ENCODE results near the gene FBXO38. TPM values are rescaled to one million over a fixed set of nuclear protein-coding genes. Genes with fewer than 3 reads are reported as not detected.

Gene FBXO38
- total and polyA plus RNA-seq, 2 of the 4 experiments (the other 2 are of a cell fraction) = 14.9 to 70.1 TPM

- no peak overlapping the region for H2BK15ac ChIP-seq (ENCODE audit: low read depth, low read length)
- POLR2A ChIA-PET (ENCODE audit: unreplicated experiment) = no interaction called here
- no peak overlapping the region for H2BK5ac ChIP-seq (ENCODE audit: low read depth, low read length, poor library complexity, severe bottlenecking)
- H3K4ac ChIP-seq (ENCODE audit: low read depth, low read length) = no peak overlapping the region
- TF ChIP-seq RAD21 (IDR thresholded peaks at IDR 0.05; ENCODE audit: low read length) (no peak), RCOR1 (IDR thresholded peaks at IDR 0.05; ENCODE audit: insufficient replicate concordance, low read length) (no peak), CEBPB (IDR thresholded peaks at IDR 0.05; ENCODE audit: low read depth, low read length) (no peak), MAZ (IDR thresholded peaks at IDR 0.05; ENCODE audit: borderline replicate concordance, low read depth, low read length) (no peak), POLR2A (IDR thresholded peaks at IDR 0.05; ENCODE audit: low read depth, low read length) (no peak), ELK1 (IDR thresholded peaks at IDR 0.05; ENCODE audit: borderline replicate concordance, low read depth, low read length) (no peak), SMC3 (IDR thresholded peaks at IDR 0.05; ENCODE audit: low read depth, low read length) (no peak), NFE2L2 (IDR thresholded peaks at IDR 0.05; ENCODE audit: low read depth, low read length) (no peak), CTCF (conservative IDR thresholded peaks at IDR 0.05; ENCODE audit: low read depth, low read length) (no peak), MXI1 (IDR thresholded peaks at IDR 0.05; ENCODE audit: borderline replicate concordance, low read depth, low read length) (no peak), BHLHE40 (IDR thresholded peaks at IDR 0.05; ENCODE audit: low read depth, low read length) (no peak), FOS (IDR thresholded peaks at IDR 0.05; ENCODE audit: low read depth, low read length) (no peak), RFX5 (IDR thresholded peaks at IDR 0.05; ENCODE audit: low read depth, low read length) (no peak), MAFK (IDR thresholded peaks at IDR 0.05; ENCODE audit: low read depth, low read length) (no peak), CHD1 (IDR thresholded peaks at IDR 0.05; ENCODE audit: low read depth, low read length) (no peak), USF2 (IDR thresholded peaks at IDR 0.05; ENCODE audit: low read depth, low read length) (no peak)
- in situ Hi-C loops (cut with MboI; ENCODE audit: low sequenced_read_pairs) = no loop called here
- no peak overlapping the region for H4K8ac ChIP-seq (ENCODE audit: low read depth in 2 of 2, low read length in 2 of 2)
- no peak overlapping the region for H3K9ac ChIP-seq (ENCODE audit: low read depth, low read length)
- H4K20me1 ChIP-seq (ENCODE audit: insufficient read depth, low read length) = no peaks in the 10 kb centered on the region
- H3K14ac ChIP-seq (replicated peaks; ENCODE audit: low read depth, low read length) = no peak overlapping the region
- no peak for DNase-seq
- ATAC-seq (ENCODE audit: low read depth) = no peak
- dilution Hi-C loops (cut with HindIII; ENCODE audit: low sequenced_read_pairs, unreplicated experiment) = no loop called here
- H3K4me3 ChIP-seq (ENCODE audit: insufficient read depth, low read depth, low read length) = no peak overlapping the region
- no peak overlapping the region for H4K5ac ChIP-seq (ENCODE audit: low read depth, low read length)
- no peaks in the 10 kb centered on the region for H3K9me1 ChIP-seq (ENCODE audit: insufficient read depth, low read length)
- H3K23ac ChIP-seq (ENCODE audit: low read depth, low read length) = no peak overlapping the region
- H3K9me3 ChIP-seq (ENCODE audit: control insufficient read depth, insufficient read depth, low read length) = no peaks in the 10 kb centered on the region
- intact Hi-C loops (cut with micrococcal nuclease) = no loop called here
- no peaks in the 10 kb centered on the region for H3K4me1 ChIP-seq (ENCODE audit: control insufficient read depth, insufficient read depth, low read length)
- H2BK20ac ChIP-seq (ENCODE audit: low read depth, low read length) = no peak overlapping the region
- H2AFZ ChIP-seq (replicated peaks; ENCODE audit: low read length, poor library complexity) = no peak overlapping the region
- no peak overlapping the region for H3K4me2 ChIP-seq (ENCODE audit: low read depth, low read length)
- no peak overlapping the region for H4K91ac ChIP-seq (ENCODE audit: insufficient read depth, low read depth, low read length)
- no peaks in the 10 kb centered on the region for H3K79me1 ChIP-seq (ENCODE audit: low read depth in 1 of 2, low read length in 2 of 2)
- H3K56ac ChIP-seq (ENCODE audit: extremely low read depth, insufficient read depth, low read length) = no peak overlapping the region
- peaks cover 16% of the 10 kb centered on the region for H3K27me3 ChIP-seq (ENCODE audit: control insufficient read depth, insufficient read depth, low read length)
- no peak overlapping the region for H2BK120ac ChIP-seq (ENCODE audit: low read depth, low read length)
- no peak overlapping the region for H2AK9ac ChIP-seq (replicated peaks; ENCODE audit: low read depth, low read length, poor library complexity)
- H3K36me3 ChIP-seq (ENCODE audit: control insufficient read depth, insufficient read depth, low read length) = no peaks in the 10 kb centered on the region
- no peak overlapping the region for H3K18ac ChIP-seq (ENCODE audit: low read depth, low read length)
- BruUV-seq (replicated peaks) = no TSS peak
- CTCF ChIA-PET = no interaction called here
- H3K27ac ChIP-seq (ENCODE audit: insufficient read depth, low read length) = no peak overlapping the region
- no peak overlapping the region for H2AK5ac ChIP-seq (ENCODE audit: low read depth, low read length)
Observed at GRCh38 chr5:148484651-148485050, 100.9 kb downstream of the FBXO38 start.

Data from IMR-90 (cell line).